H9 (cell line): Measurements from ENCODE around the gene SMARCC1. TPM values are rescaled to one million over a fixed set of nuclear protein-coding genes. Genes with fewer than 3 reads are reported as not detected.

Source experiments
- DNase-seq: peaks from one replicate; pipeline ENCODE4 v3.0.0-alpha.2; 2017
- H2AFZ ChIP-seq: one replicate; pipeline ENCODE4 v1.6.1; 2013; ENCODE audit warnings: mild to moderate bottlenecking, low read length, control low read depth, moderate library complexity
- H2AK5ac ChIP-seq: 2 replicates; pipeline ENCODE4 v1.6.1; 2013; ENCODE audit warnings: low read length, control low read depth, mixed read lengths; ENCODE audit not compliant: insufficient read length
- H2BK120ac ChIP-seq: one replicate; pipeline ENCODE4 v1.6.1; 2013; ENCODE audit warnings: low read depth, mild to moderate bottlenecking, low read length, control low read depth, inconsistent platforms; ENCODE audit not compliant: poor library complexity, severe bottlenecking
- H2BK12ac ChIP-seq: 2 replicates; pipeline ENCODE4 v1.6.1; 2013; ENCODE audit warnings: low read length, control low read depth, mixed read lengths, low read depth; ENCODE audit not compliant: insufficient read length
- H2BK15ac ChIP-seq: 2 replicates; pipeline ENCODE4 v1.6.1; 2013; ENCODE audit warnings: low read depth, low read length, control low read depth
- H2BK20ac ChIP-seq: one replicate; pipeline ENCODE4 v1.6.1; 2013; ENCODE audit warnings: low read depth, mild to moderate bottlenecking, low read length, control low read depth, inconsistent platforms; ENCODE audit not compliant: poor library complexity, severe bottlenecking
- H2BK5ac ChIP-seq: 2 replicates; pipeline ENCODE4 v1.6.1; 2013; ENCODE audit warnings: low read length, control low read depth, mixed read lengths; ENCODE audit not compliant: insufficient read length
- H3K14ac ChIP-seq: 2 replicates; pipeline ENCODE4 v1.6.1; 2013; ENCODE audit warnings: low read length, control low read depth; ENCODE audit not compliant: insufficient read depth
- H3K18ac ChIP-seq: 2 replicates; pipeline ENCODE4 v1.6.1; 2013; ENCODE audit warnings: low read depth, mild to moderate bottlenecking, mixed read lengths, low read length, control low read depth; ENCODE audit not compliant: insufficient read length
- H3K23ac ChIP-seq: 2 replicates; pipeline ENCODE4 v1.6.1; 2013; ENCODE audit warnings: low read length, control low read depth, mixed read lengths, low read depth; ENCODE audit not compliant: insufficient read length
- H3K23me2 ChIP-seq: 2 replicates; pipeline ENCODE4 v1.6.1; 2013; ENCODE audit warnings: low read depth, mild to moderate bottlenecking, mixed read lengths, low read length, control low read depth; ENCODE audit not compliant: insufficient read length, poor library complexity, severe bottlenecking
- H3K27ac ChIP-seq: 2 replicates; pipeline ENCODE4 v1.5.1; 2013; ENCODE audit warnings: low read length, control low read depth, mixed read lengths, low read depth; ENCODE audit not compliant: insufficient read length
- H3K27me3 ChIP-seq: 2 replicates; pipeline ENCODE4 v1.6.1; 2013; ENCODE audit warnings: low read length, control low read depth, inconsistent platforms; ENCODE audit not compliant: insufficient read depth
- H3K4ac ChIP-seq: 2 replicates; pipeline ENCODE4 v1.6.1; 2013; ENCODE audit warnings: low read depth, mild to moderate bottlenecking, control low read depth, inconsistent platforms, low read length, moderate library complexity
- H3K4me1 ChIP-seq: 2 replicates; pipeline ENCODE4 v1.6.1; 2013; ENCODE audit warnings: low read length, control low read depth, inconsistent platforms; ENCODE audit not compliant: insufficient read depth
- H3K4me2 ChIP-seq: 2 replicates; pipeline ENCODE4 v1.6.1; 2013; ENCODE audit warnings: low read length, control low read depth, mixed read lengths; ENCODE audit not compliant: insufficient read length, insufficient read depth
- H3K56ac ChIP-seq: 2 replicates; pipeline ENCODE4 v1.6.1; 2013; ENCODE audit warnings: low read depth, mild to moderate bottlenecking, mixed read lengths, low read length, control low read depth; ENCODE audit not compliant: insufficient read length
- H3K79me1 ChIP-seq: 2 replicates; pipeline ENCODE4 v1.6.1; 2013; ENCODE audit warnings: low read depth, mild to moderate bottlenecking, moderate library complexity, low read length, control low read depth, inconsistent platforms; ENCODE audit not compliant: insufficient read depth, poor library complexity, severe bottlenecking
- H3K79me2 ChIP-seq: 2 replicates; pipeline ENCODE4 v1.6.1; 2013; ENCODE audit warnings: low read length, control low read depth, inconsistent platforms; ENCODE audit not compliant: insufficient read depth
- H3K9ac ChIP-seq: 2 replicates; pipeline ENCODE4 v1.6.1; 2013; ENCODE audit warnings: low read length, control low read depth, mixed read lengths; ENCODE audit not compliant: insufficient read length; ENCODE audit errors: extremely low read depth
- H3K9me3 ChIP-seq: one replicate; pipeline ENCODE4 v1.6.1; 2013; ENCODE audit warnings: low read depth, low read length, inconsistent platforms; ENCODE audit not compliant: control insufficient read depth
- H3T11ph ChIP-seq: one replicate; pipeline ENCODE4 v1.6.1; 2013; ENCODE audit warnings: mild to moderate bottlenecking, low read length, control low read depth, inconsistent platforms
- H4K20me1 ChIP-seq: one replicate; pipeline ENCODE4 v1.6.1; 2013; ENCODE audit not compliant: control insufficient read depth, insufficient read length, insufficient read depth
- H4K5ac ChIP-seq: 2 replicates; pipeline ENCODE4 v1.6.1; 2013; ENCODE audit warnings: low read depth, mild to moderate bottlenecking, mixed read lengths, low read length, control low read depth; ENCODE audit not compliant: insufficient read length
- H4K8ac ChIP-seq: replicated peaks from 2 replicates; pipeline ENCODE4 v1.6.1; 2013; ENCODE audit warnings: low read length, control low read depth, mixed read lengths, low read depth; ENCODE audit not compliant: insufficient read length
- H4K91ac ChIP-seq: 2 replicates; pipeline ENCODE4 v1.6.1; 2013; ENCODE audit warnings: low read depth, mild to moderate bottlenecking, moderate library complexity, mixed read lengths, low read length, control low read depth; ENCODE audit not compliant: insufficient read length
- H3K27ac Mint-ChIP-seq, 3 experiments: 2 replicates in 2 of 3; 3 replicates in 1 of 3; pipeline ENCODE4 v1.8.0; 2020 to 2021; ENCODE audit warnings: mixed read lengths in 3 of 3, mild to moderate bottlenecking in 1 of 3, moderate library complexity in 1 of 3
- H3K27me3 Mint-ChIP-seq: 2 replicates; pipeline ENCODE4 v1.8.0; 2021; ENCODE audit warnings: low read depth, mild to moderate bottlenecking, moderate library complexity, mixed read lengths
- H3K36me3 Mint-ChIP-seq, 3 experiments: 2 replicates in 2 of 3; 3 replicates in 1 of 3; pipeline ENCODE4 v1.8.0; 2020 to 2021; ENCODE audit warnings: low read depth in 3 of 3, mixed read lengths in 3 of 3; ENCODE audit not compliant: insufficient read depth in 1 of 3
- H3K4me1 Mint-ChIP-seq, 2 experiments: 2 replicates each; pipeline ENCODE4 v1.8.0; 2020; ENCODE audit warnings: mixed read lengths in 2 of 2
- H3K4me3 Mint-ChIP-seq, 2 experiments: 2 replicates in 1 of 2; 3 replicates in 1 of 2; pipeline ENCODE4 v1.8.0; 2020 to 2021; ENCODE audit warnings: mild to moderate bottlenecking in 2 of 2, mixed read lengths in 2 of 2, moderate library complexity in 1 of 2
- H3K9me3 Mint-ChIP-seq, 2 experiments: 2 replicates in 1 of 2; 3 replicates in 1 of 2; pipeline ENCODE4 v1.8.0; 2020; ENCODE audit warnings: mild to moderate bottlenecking in 2 of 2, mixed read lengths in 2 of 2, moderate library complexity in 1 of 2
- CTCF ChIP-seq: fragments of 200-600 bp; sonication (generic); conservative IDR thresholded peaks from 3 replicates; pipeline ENCODE4 v1.8.0; 2021; ENCODE audit warnings: antibody characterized with exemption, mild to moderate bottlenecking
- WGBS: extraction: QIAGEN DNeasy Blood & Tissue Kit; methylation state at CpG from one replicate; pipeline ENCODE4 v1.1.7; 2013; ENCODE audit warnings: missing lambda C conversion rate, low lambda C conversion rate, mixed read lengths; ENCODE audit not compliant: insufficient read length; ENCODE audit errors: extremely low coverage; 5-methylcytosine and 5-hydroxymethylcytosine counted together
- total RNA-seq: library from RNA; stranded (reverse); gene quantifications from 2 replicates; pipeline ENCODE4 v1.2.1, GENCODE V29; 2021

The SMARCC1 gene
- total RNA-seq, 1 experiment from 2014 or later: 274 TPM

DNA sequence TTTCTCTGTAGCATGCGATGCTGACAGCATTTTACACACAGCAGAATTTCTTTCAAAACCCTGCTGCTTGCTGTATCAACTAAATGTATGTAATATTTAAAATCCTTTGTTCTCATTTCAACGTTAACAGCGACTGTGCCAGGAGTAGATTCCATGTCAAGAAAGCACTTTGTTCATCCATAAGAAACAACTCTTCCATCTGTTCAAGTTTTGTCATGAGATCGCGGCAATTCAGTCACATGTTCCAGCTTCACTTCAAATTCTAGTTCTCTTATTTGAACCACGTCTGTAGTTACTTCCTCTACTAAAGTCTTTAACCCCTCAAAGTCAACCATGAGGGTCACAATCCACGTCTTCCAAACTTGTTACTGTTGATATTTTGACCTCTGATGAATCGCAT, 50.6 kb downstream of the SMARCC1 start:
- no peak for DNase-seq
- Histone ChIP-seq H3K14ac (no peak overlapping the region), H2AFZ (no peak overlapping the region), H4K91ac (no peak overlapping the region), H3K23ac (no peak overlapping the region), H2BK5ac (no peak overlapping the region), H2BK20ac (no peak overlapping the region), H2BK12ac (no peak overlapping the region), H4K5ac (no peak overlapping the region), H4K20me1 (no peaks in the 10 kb centered on the region), H2BK15ac (no peak overlapping the region), H3K18ac (no peak overlapping the region), H2BK120ac (no peak overlapping the region), H3K79me1 (peaks cover 12% of the 10 kb centered on the region), H3K27me3 (no peaks in the 10 kb centered on the region), H3K27ac (no peak overlapping the region), H3K9ac (no peak overlapping the region), H2AK5ac (no peak overlapping the region), H3K4ac (no peak overlapping the region), H3T11ph (no peak overlapping the region), H3K4me1 (no peaks in the 10 kb centered on the region), H4K8ac (no peak overlapping the region), H3K23me2 (no peaks in the 10 kb centered on the region), H3K79me2 (no peaks in the 10 kb centered on the region), H3K56ac (no peak overlapping the region), H3K4me2 (no peak overlapping the region), H3K9me3 (no peaks in the 10 kb centered on the region)
- Mint-ChIP-seq H3K9me3 (no peaks in the 10 kb centered on the region), H3K27me3 (no peaks in the 10 kb centered on the region; the same call in 1 of the 2 replicates), H3K36me3 (peaks cover 45 to 89% (median 75%) of the 10 kb centered on the region in 3 experiments; a peak in 6 of 7 replicates), H3K4me3 (no peak overlapping the region), H3K4me1 (no peaks in the 10 kb centered on the region), H3K27ac (no peak overlapping the region)
- WGBS: no CpG with 5 or more reads among the region's 8 CpGs
- no peak for TF ChIP-seq CTCF
